ENCODE data around the gene CCM2L.

The CCM2L gene

DNA sequence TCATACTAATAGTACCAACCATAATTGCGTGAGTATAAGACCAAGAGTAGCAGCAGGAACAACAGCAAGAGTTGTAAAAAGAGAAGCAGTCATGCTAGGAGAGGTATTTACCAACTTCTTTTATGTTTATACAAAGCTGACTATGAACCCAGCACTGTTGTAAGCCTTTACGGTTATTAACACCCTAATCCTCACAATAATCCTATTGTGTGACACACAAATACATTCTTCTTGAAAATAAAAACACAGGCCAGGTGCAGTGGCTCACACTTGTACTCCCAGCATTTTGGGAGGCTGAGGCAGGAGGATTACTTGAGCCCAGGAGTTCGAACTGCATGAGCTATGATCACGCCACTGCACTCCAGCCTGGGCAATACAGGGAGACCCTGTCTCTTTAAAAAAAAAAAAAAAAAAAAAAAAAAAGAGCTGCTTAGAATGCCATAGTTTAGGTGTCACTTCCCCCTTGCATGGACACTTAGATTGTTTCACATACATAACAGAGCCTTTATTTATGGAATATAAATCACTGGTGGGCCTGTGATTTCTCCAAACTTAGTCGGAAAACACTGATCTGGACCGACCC is 62.0 kb downstream of the CCM2L start:
- no peaks in the 10 kb centered on the region for H3K9me3 Mint-ChIP-seq
- peaks cover 7% of the 10 kb centered on the region for H3K27me3 Mint-ChIP-seq (ENCODE audit: low read depth, poor library complexity)
- H3K4me3 Mint-ChIP-seq = no peak overlapping the region
- TF ChIP-seq, protein P1, sequence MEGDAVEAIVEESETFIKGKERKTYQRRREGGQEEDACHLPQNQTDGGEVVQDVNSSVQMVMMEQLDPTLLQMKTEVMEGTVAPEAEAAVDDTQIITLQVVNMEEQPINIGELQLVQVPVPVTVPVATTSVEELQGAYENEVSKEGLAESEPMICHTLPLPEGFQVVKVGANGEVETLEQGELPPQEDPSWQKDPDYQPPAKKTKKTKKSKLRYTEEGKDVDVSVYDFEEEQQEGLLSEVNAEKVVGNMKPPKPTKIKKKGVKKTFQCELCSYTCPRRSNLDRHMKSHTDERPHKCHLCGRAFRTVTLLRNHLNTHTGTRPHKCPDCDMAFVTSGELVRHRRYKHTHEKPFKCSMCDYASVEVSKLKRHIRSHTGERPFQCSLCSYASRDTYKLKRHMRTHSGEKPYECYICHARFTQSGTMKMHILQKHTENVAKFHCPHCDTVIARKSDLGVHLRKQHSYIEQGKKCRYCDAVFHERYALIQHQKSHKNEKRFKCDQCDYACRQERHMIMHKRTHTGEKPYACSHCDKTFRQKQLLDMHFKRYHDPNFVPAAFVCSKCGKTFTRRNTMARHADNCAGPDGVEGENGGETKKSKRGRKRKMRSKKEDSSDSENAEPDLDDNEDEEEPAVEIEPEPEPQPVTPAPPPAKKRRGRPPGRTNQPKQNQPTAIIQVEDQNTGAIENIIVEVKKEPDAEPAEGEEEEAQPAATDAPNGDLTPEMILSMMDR (IDR thresholded peaks at IDR 0.05) = no peak
- no peaks in the 10 kb centered on the region for H3K36me3 Mint-ChIP-seq (ENCODE audit: low read depth)
- H3K4me1 Mint-ChIP-seq = peaks cover 34% of the 10 kb centered on the region
- DNase-seq = no peak
- H3K27ac Mint-ChIP-seq = no peak overlapping the region

DNA sequence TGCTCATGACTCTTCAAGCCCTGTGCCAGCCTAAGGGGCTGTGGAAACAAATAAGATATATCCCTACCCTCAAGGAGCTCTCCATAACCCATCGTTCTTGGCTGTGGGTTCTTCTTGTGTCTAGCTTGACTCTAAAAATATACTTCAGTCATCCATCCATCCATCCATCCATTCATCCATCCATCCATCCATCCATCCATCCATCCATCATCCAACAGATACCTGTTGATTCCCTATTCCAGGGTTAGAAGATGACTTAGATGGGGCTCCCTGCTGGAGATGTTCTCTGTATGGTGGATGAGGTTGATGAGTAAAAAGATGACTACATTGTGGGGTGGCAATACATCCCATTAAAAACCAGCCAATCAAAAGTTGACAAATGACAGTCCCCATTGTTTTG is 65.3 kb downstream of the CCM2L start:
- TF ChIP-seq, protein P1 (IDR thresholded peaks at IDR 0.05) = no peak
- no peak overlapping the region for H3K27ac Mint-ChIP-seq
- H3K27me3 Mint-ChIP-seq (ENCODE audit: low read depth, poor library complexity) = peaks cover 7% of the 10 kb centered on the region
- no peaks in the 10 kb centered on the region for H3K36me3 Mint-ChIP-seq (ENCODE audit: low read depth)
- H3K9me3 Mint-ChIP-seq = no peaks in the 10 kb centered on the region
- no peak overlapping the region for H3K4me3 Mint-ChIP-seq
- DNase-seq = no peak
- H3K4me1 Mint-ChIP-seq = peaks cover 20% of the 10 kb centered on the region

DNA sequence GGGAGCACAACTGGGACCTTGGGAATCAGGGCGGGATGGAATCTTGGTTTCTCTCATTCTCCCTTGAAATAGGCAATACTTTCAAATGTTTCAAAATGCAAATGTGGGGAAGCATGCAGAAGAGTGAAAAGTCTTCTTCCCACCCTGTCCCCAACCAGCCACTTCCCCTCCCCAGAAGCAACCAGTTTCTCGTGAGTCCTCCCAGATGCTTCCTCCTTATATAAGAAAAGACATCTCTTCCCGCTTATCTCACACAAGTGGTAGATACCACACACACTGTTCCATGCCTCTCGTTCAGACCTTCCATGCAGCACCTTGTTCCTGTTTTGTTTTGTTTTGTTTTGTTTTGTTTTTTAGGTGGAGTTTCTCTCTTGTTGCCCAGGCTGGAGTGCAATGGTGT is 67.0 kb downstream of the CCM2L start:
- Mint-ChIP-seq H3K4me1 (peaks cover 16% of the 10 kb centered on the region), H3K4me3 (no peak overlapping the region), H3K27ac (no peak overlapping the region), H3K9me3 (no peaks in the 10 kb centered on the region), H3K27me3 (ENCODE audit: low read depth, poor library complexity) (peaks cover 4% of the 10 kb centered on the region), H3K36me3 (ENCODE audit: low read depth) (no peaks in the 10 kb centered on the region)
- DNase-seq = no peak
- TF ChIP-seq, protein P1 (IDR thresholded peaks at IDR 0.05) = no peak

DNA sequence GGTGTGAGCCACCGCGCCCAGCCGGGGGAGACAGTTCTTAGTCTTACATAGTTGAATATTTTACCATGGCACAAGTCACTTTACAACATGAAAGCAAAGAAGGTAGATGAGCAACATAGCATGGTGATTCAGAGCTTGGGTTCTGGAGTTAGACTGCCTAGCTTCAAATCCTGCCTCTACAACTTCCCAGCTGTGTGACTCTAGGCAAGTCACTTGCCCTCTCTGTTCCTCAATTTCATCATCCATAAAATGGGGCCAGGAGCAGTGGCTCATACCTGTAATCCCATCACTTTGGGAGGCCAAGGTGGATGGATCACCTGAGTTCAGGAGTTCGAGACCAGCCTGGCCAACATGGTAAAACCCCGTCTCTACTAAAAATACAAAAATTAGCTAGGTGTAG is 68.1 kb downstream of the CCM2L start:
- TF ChIP-seq, protein P1 (IDR thresholded peaks at IDR 0.05) = no peak
- no peak for DNase-seq
- H3K36me3 Mint-ChIP-seq (ENCODE audit: low read depth) = no peaks in the 10 kb centered on the region
- H3K4me3 Mint-ChIP-seq = no peak overlapping the region
- peaks cover 7% of the 10 kb centered on the region for H3K27me3 Mint-ChIP-seq (ENCODE audit: low read depth, poor library complexity)
- peaks cover 16% of the 10 kb centered on the region for H3K4me1 Mint-ChIP-seq
- no peak overlapping the region for H3K27ac Mint-ChIP-seq
- H3K9me3 Mint-ChIP-seq = no peaks in the 10 kb centered on the region

DNA sequence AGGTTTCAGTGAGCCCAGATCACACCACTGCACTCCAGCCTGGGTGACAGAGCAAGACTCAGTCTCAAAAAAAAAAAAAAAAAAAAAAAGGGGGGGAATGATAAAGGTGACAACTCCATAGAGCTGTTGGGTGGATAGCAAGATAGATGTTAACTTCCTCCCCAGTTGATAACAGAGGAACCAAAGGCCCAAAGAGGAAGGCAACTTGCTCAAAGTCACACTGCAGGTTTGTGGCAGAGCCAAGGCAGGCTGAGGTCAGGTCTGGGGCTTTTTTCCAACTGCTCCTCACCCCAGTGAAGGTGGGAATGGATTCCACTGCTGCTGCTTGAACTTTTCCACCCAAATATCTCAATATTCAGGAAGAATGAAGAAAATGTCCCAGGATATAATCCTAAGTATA is 68.6 kb downstream of the CCM2L start:
- Mint-ChIP-seq H3K9me3 (no peaks in the 10 kb centered on the region), H3K4me1 (peaks cover 16% of the 10 kb centered on the region), H3K27ac (no peak overlapping the region), H3K4me3 (no peak overlapping the region), H3K36me3 (ENCODE audit: low read depth) (no peaks in the 10 kb centered on the region), H3K27me3 (ENCODE audit: low read depth, poor library complexity) (peaks cover 7% of the 10 kb centered on the region)
- no peak for DNase-seq
- TF ChIP-seq, protein P1 (IDR thresholded peaks at IDR 0.05) = no peak

DNA sequence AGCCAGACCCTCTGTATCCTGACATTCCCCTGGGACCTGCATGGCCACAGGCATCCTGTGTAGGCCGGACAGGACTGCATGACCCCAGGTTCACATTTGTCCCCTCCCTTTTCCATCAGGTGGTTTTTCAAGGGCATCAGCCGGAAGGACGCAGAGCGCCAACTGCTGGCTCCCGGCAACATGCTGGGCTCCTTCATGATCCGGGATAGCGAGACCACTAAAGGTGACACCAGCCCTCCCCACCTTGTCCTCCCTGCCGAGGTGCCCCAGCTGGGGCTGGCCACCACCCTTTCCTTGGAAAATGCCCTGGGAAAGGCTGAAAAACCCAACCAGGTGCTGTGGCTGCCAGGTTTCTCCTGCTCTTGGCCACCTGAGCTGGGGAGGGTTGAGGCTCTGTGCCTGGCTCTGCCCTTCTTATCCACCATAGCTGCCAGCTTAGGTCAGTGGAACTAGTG is 69.4 kb downstream of the CCM2L start:
- Mint-ChIP-seq H3K36me3 (ENCODE audit: low read depth) (no peaks in the 10 kb centered on the region), H3K9me3 (no peaks in the 10 kb centered on the region), H3K4me1 (peaks cover 14% of the 10 kb centered on the region), H3K4me3 (no peak overlapping the region), H3K27me3 (ENCODE audit: low read depth, poor library complexity) (peaks cover 10% of the 10 kb centered on the region), H3K27ac (no peak overlapping the region)
- DNase-seq = peak; percentile 14
- TF ChIP-seq, protein P1 (IDR thresholded peaks at IDR 0.05) = no peak
